HEK293T (cell line): ENCODE measurements around the gene CDK14.

Experiments used
- ARNT ChIP-seq: fragments of 450-650 bp; IDR thresholded peaks from 2 replicates; pipeline ENCODE4 v1.6.1; 2017; ENCODE audit warnings: mild to moderate bottlenecking
- BHLHE40 ChIP-seq: fragments of 450-650 bp; IDR thresholded peaks from 2 replicates; pipeline ENCODE4 v1.6.1; 2016; ENCODE audit warnings: mild to moderate bottlenecking, moderate library complexity, borderline replicate concordance
- CTBP1 ChIP-seq: fragments of 450-650 bp; IDR thresholded peaks from 2 replicates; pipeline ENCODE4 v1.6.1; 2016; ENCODE audit warnings: borderline replicate concordance
- FOXA1 ChIP-seq: fragments of 450-650 bp; IDR thresholded peaks from 2 replicates; pipeline ENCODE4 v1.6.1; 2016; ENCODE audit warnings: mild to moderate bottlenecking
- FOXK2 ChIP-seq: fragments of 450-650 bp; IDR thresholded peaks from 2 replicates; pipeline ENCODE4 v1.6.1; 2016; ENCODE audit warnings: mild to moderate bottlenecking
- FOXM1 ChIP-seq: fragments of 450-650 bp; IDR thresholded peaks from 2 replicates; pipeline ENCODE4 v1.6.1; 2017; ENCODE audit warnings: mild to moderate bottlenecking, borderline replicate concordance
- L3MBTL2 ChIP-seq: fragments of 450-650 bp; conservative IDR thresholded peaks from 2 replicates; pipeline ENCODE4 v1.6.1; 2016; ENCODE audit warnings: mild to moderate bottlenecking
- LEF1 ChIP-seq: fragments of 450-650 bp; IDR thresholded peaks from 2 replicates; pipeline ENCODE4 v1.6.1; 2017; ENCODE audit warnings: mild to moderate bottlenecking, borderline replicate concordance
- NFRKB ChIP-seq: fragments of 450-650 bp; IDR thresholded peaks from 2 replicates; pipeline ENCODE4 v1.6.1; 2016; ENCODE audit warnings: mild to moderate bottlenecking, moderate library complexity
- SUZ12 ChIP-seq: fragments of 450-650 bp; IDR thresholded peaks from 2 replicates; pipeline ENCODE4 v1.6.1; 2016; ENCODE audit warnings: mild to moderate bottlenecking
- TARDBP ChIP-seq: fragments of 450-650 bp; IDR thresholded peaks from 2 replicates; pipeline ENCODE4 v1.6.1; 2016
- ZNF384 ChIP-seq: fragments of 450-650 bp; IDR thresholded peaks from 2 replicates; pipeline ENCODE4 v1.6.1; 2016

- TF ChIP-seq FOXK2 (no peak), FOXM1 (no peak), BHLHE40 (no peak), CTBP1 (no peak), L3MBTL2 (no peak), TARDBP (no peak), LEF1 (no peak), SUZ12 (no peak), NFRKB (no peak), ARNT (no peak), FOXA1 (no peak), ZNF384 (no peak)
Observed at GRCh38 chr7:91247500-91247899, 651.4 kb downstream of the CDK14 start.
